ENCODE results near the gene CAPN8. TPM values are rescaled to one million over a fixed set of nuclear protein-coding genes. Genes with fewer than 3 reads are reported as not detected.

Gene CAPN8
- total RNA-seq, 2 experiments from 2014 or later = 0.27 to 0.34 TPM

GRCh38 chr1:223622132-223622842 is 43.2 kb downstream of the CAPN8 start:
- CTCF ChIA-PET = no interaction called here

GRCh38 chr1:223621312-223621734 is 44.2 kb downstream of the CAPN8 start:
- TF ChIP-seq CTCF (IDR thresholded peaks at IDR 0.05) = no peak
- Histone ChIP-seq H3K27me3 (ENCODE audit: control insufficient read depth in 1 of 2, insufficient read depth in 2 of 2, low read length in 2 of 2) (no peaks in the 10 kb centered on the region), H3K4me1 (ENCODE audit: insufficient read depth, low read length) (no peaks in the 10 kb centered on the region), H3K9me3 (ENCODE audit: control insufficient read depth in 1 of 2, insufficient read depth in 1 of 2, low read length in 2 of 2) (no peaks in the 10 kb centered on the region), H3K27ac (ENCODE audit: low read depth in 1 of 2, low read length in 2 of 2) (no peak overlapping the region), H3K4me3 (ENCODE audit: low read length) (no peak overlapping the region), H3K36me3 (ENCODE audit: insufficient read depth, low read length) (no peaks in the 10 kb centered on the region)
- peak in 3 of 14 experiments; percentile 9 to 36 (median 27) for DNase-seq
- POLR2A ChIA-PET = no interaction called here
- Mint-ChIP-seq H3K27me3 (no peaks in the 10 kb centered on the region), H3K4me1 (ENCODE audit: low read depth) (no peaks in the 10 kb centered on the region), H3K4me3 (no peak overlapping the region), H3K27ac (no peak overlapping the region), H3K9me3 (no peaks in the 10 kb centered on the region), H3K36me3 (ENCODE audit: low read depth) (no peaks in the 10 kb centered on the region)
- intact Hi-C loops (cut with DNase I, micrococcal nuclease) = no loop called here
- no peak for ATAC-seq (ENCODE audit: poor library complexity)
- CTCF ChIA-PET = no interaction called here

More at GRCh38 chr1:223622132-223622842, 43.2 kb downstream of the CAPN8 start:
- ATAC-seq (ENCODE audit: poor library complexity) (no peak), DNase-seq (no peak)
- H3K9me3 ChIP-seq (ENCODE audit: control insufficient read depth in 1 of 2, insufficient read depth in 1 of 2, low read length in 2 of 2) = no peaks in the 10 kb centered on the region
- TF ChIP-seq CTCF (IDR thresholded peaks at IDR 0.05) = no peak
- Mint-ChIP-seq H3K36me3 (ENCODE audit: low read depth) (no peaks in the 10 kb centered on the region), H3K9me3 (no peaks in the 10 kb centered on the region), H3K27ac (no peak overlapping the region), H3K4me1 (ENCODE audit: low read depth) (no peaks in the 10 kb centered on the region), H3K27me3 (no peaks in the 10 kb centered on the region), H3K4me3 (no peak overlapping the region)
- no peak overlapping the region for H3K4me3 ChIP-seq (ENCODE audit: low read length)
- POLR2A ChIA-PET = no interaction called here
- H3K36me3 ChIP-seq (ENCODE audit: insufficient read depth, low read length) = no peaks in the 10 kb centered on the region
- no peaks in the 10 kb centered on the region for H3K4me1 ChIP-seq (ENCODE audit: insufficient read depth, low read length)
- H3K27me3 ChIP-seq (ENCODE audit: control insufficient read depth in 1 of 2, insufficient read depth in 2 of 2, low read length in 2 of 2) = no peaks in the 10 kb centered on the region
- intact Hi-C loops (cut with DNase I, micrococcal nuclease) = no loop called here
- no peak overlapping the region for H3K27ac ChIP-seq (ENCODE audit: low read depth in 1 of 2, low read length in 2 of 2)

GRCh38 chr1:223620297-223620897 is 45.1 kb downstream of the CAPN8 start:
- Histone ChIP-seq H3K4me1 (ENCODE audit: insufficient read depth, low read length) (no peaks in the 10 kb centered on the region), H3K27ac (ENCODE audit: low read depth in 1 of 2, low read length in 2 of 2) (no peak overlapping the region), H3K27me3 (ENCODE audit: control insufficient read depth in 1 of 2, insufficient read depth in 2 of 2, low read length in 2 of 2) (no peaks in the 10 kb centered on the region), H3K9me3 (ENCODE audit: control insufficient read depth in 1 of 2, insufficient read depth in 1 of 2, low read length in 2 of 2) (no peaks in the 10 kb centered on the region), H3K36me3 (ENCODE audit: insufficient read depth, low read length) (no peaks in the 10 kb centered on the region), H3K4me3 (ENCODE audit: low read length) (no peak overlapping the region)
- no peak overlapping the region for H3K4me3 Mint-ChIP-seq
- POLR2A ChIA-PET = no interaction called here
- no peaks in the 10 kb centered on the region for H3K4me1 Mint-ChIP-seq (ENCODE audit: low read depth)
- CTCF ChIA-PET = no interaction called here
- intact Hi-C loops (cut with DNase I, micrococcal nuclease) = no loop called here
- ATAC-seq (ENCODE audit: poor library complexity) = no peak
- H3K27ac Mint-ChIP-seq = no peak overlapping the region
- H3K9me3 Mint-ChIP-seq = no peaks in the 10 kb centered on the region
- no peak for TF ChIP-seq CTCF (IDR thresholded peaks at IDR 0.05)
- H3K36me3 Mint-ChIP-seq (ENCODE audit: low read depth) = no peaks in the 10 kb centered on the region
- H3K27me3 Mint-ChIP-seq = no peaks in the 10 kb centered on the region
- no peak for DNase-seq

Data from CD4-positive, alpha-beta T cell (primary cell).